ENCODE measurements around the gene TJP3. TPM values are rescaled to one million over a fixed set of nuclear protein-coding genes. Genes with fewer than 3 reads are reported as not detected.
A peak's percentile ranks its signal among the peaks of the same experiment; 100 is the strongest.

Gene TJP3
- total RNA-seq, 1 donor from 2014 or later = 3.1 TPM

- H3K27ac Mint-ChIP-seq (ENCODE audit: unreplicated experiment) = peak overlapping the region; percentile 22
- no peak for DNase-seq
- H3K9me3 Mint-ChIP-seq (ENCODE audit: unreplicated experiment) = peaks cover 16% of the 10 kb centered on the region
- peaks cover 9% of the 10 kb centered on the region for H3K4me1 Mint-ChIP-seq (ENCODE audit: low read depth, unreplicated experiment)
- peaks cover 8% of the 10 kb centered on the region for H3K27me3 Mint-ChIP-seq (ENCODE audit: unreplicated experiment)
- no peaks in the 10 kb centered on the region for H3K36me3 Mint-ChIP-seq (ENCODE audit: unreplicated experiment)
- TF ChIP-seq CTCF (IDR thresholded peaks at IDR 0.05; ENCODE audit: partially characterized antibody, unreplicated experiment) = no peak
- no peak overlapping the region for H3K4me3 Mint-ChIP-seq (ENCODE audit: unreplicated experiment)
These were observed 12.1 kb upstream of the TJP3 start for GRCh38 chr19:3695986-3696659.

GRCh38 chr19:3696660-3696995, 11.6 kb upstream of the TJP3 start:
- H3K9me3 Mint-ChIP-seq (ENCODE audit: unreplicated experiment) = peaks cover 14% of the 10 kb centered on the region
- peaks cover 5% of the 10 kb centered on the region for H3K27me3 Mint-ChIP-seq (ENCODE audit: unreplicated experiment)

GRCh38 chr19:3697094-3697493, 11.1 kb upstream of the TJP3 start:
- Mint-ChIP-seq H3K9me3 (ENCODE audit: unreplicated experiment) (peaks cover 14% of the 10 kb centered on the region), H3K27me3 (ENCODE audit: unreplicated experiment) (peaks cover 4% of the 10 kb centered on the region), H3K4me1 (ENCODE audit: low read depth, unreplicated experiment) (peaks cover 9% of the 10 kb centered on the region), H3K4me3 (ENCODE audit: unreplicated experiment) (peak overlapping the region; percentile 74), H3K27ac (ENCODE audit: unreplicated experiment) (peak overlapping the region; percentile 17), H3K36me3 (ENCODE audit: unreplicated experiment) (no peaks in the 10 kb centered on the region)
- no peak for DNase-seq
- no peak for TF ChIP-seq CTCF (IDR thresholded peaks at IDR 0.05; ENCODE audit: partially characterized antibody, unreplicated experiment)

More at GRCh38 chr19:3696660-3696995, 11.6 kb upstream of the TJP3 start:
- no peak for TF ChIP-seq CTCF (IDR thresholded peaks at IDR 0.05; ENCODE audit: partially characterized antibody, unreplicated experiment)
- Mint-ChIP-seq H3K27ac (ENCODE audit: unreplicated experiment) (no peak overlapping the region), H3K4me3 (ENCODE audit: unreplicated experiment) (peak overlapping the region; percentile 74), H3K36me3 (ENCODE audit: unreplicated experiment) (no peaks in the 10 kb centered on the region), H3K4me1 (ENCODE audit: low read depth, unreplicated experiment) (peaks cover 9% of the 10 kb centered on the region)
- no peak for DNase-seq

- H3K4me3 Mint-ChIP-seq (ENCODE audit: unreplicated experiment) = peak overlapping the region; percentile 82
These were observed 10.4 kb upstream of the TJP3 start for GRCh38 chr19:3697671-3698385.

More at GRCh38 chr19:3697671-3698385, 10.4 kb upstream of the TJP3 start:
- H3K27me3 Mint-ChIP-seq (ENCODE audit: unreplicated experiment) = peaks cover 2% of the 10 kb centered on the region
- no peak for DNase-seq
- H3K4me1 Mint-ChIP-seq (ENCODE audit: low read depth, unreplicated experiment) = peaks cover 9% of the 10 kb centered on the region
- H3K9me3 Mint-ChIP-seq (ENCODE audit: unreplicated experiment) = peaks cover 12% of the 10 kb centered on the region
- no peaks in the 10 kb centered on the region for H3K36me3 Mint-ChIP-seq (ENCODE audit: unreplicated experiment)
- H3K27ac Mint-ChIP-seq (ENCODE audit: unreplicated experiment) = peak overlapping the region; percentile 62
- no peak for TF ChIP-seq CTCF (IDR thresholded peaks at IDR 0.05; ENCODE audit: partially characterized antibody, unreplicated experiment)

Data from glutamatergic neuron (in vitro differentiated cells).